A204.1 (cell line): Measurements from ENCODE around the gene XRN2.
A peak's percentile ranks its signal among the peaks of the same experiment; 100 is the strongest.

Experiments used
- FAIRE-seq: peaks from 2 replicates; lab custom pipeline; 2012; peaks lifted over from hg19 to GRCh38; lab: Jason Lieb, UNC

Gene XRN2

DNA sequence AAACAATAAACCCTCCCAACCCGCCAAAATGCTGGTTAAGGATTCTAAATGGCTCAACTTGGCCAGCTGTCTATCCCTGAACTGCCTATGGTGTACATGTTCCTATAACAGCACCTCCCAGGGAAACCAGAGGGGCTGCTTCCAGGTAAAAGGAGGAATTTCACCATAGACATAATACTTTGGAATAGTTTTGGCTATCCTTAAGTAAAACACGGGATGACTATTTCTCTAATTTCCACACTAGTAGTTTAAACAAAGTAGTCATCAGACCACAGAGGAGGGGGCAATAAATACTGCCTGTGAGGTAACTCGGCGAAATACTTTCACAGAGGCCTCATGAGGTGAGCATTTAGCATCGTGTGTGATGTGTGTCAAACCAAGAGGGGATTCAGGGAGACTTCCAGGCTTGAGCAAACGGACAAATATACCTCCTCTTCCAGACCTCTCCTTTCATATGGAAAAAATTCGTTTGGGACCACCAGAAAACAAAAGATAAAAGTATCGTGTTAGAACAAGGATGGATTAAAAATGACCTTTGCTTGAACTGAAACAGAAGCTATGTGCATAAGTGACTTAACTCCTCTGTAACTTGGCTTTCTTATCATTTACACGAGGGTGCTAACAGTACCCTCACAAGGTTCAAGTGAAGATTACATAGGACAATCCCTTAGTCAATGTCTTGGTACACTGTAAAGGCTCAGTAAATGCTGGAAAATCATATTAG is 1.0 kb upstream of the XRN2 start:
- no peak for FAIRE-seq

DNA sequence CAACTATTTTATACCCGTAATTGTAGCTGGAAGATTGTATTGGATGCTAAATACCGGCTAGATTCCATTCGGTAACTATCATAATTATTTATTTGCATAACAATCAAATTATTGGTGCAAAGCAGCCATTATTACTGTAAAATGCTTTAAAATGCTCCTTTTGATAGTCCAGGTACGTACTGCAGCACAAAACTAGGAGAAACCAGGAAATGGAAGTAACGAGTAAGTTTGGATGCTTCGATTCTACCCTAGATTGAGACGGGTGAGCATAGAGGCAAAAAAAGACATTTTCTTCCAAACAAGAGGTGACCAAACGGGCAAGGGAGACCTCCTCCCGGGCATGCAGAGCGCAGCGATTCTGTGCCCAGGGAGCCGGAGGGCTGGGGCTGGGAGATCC is 469 bp upstream of the XRN2 start:
- no peak for FAIRE-seq

DNA sequence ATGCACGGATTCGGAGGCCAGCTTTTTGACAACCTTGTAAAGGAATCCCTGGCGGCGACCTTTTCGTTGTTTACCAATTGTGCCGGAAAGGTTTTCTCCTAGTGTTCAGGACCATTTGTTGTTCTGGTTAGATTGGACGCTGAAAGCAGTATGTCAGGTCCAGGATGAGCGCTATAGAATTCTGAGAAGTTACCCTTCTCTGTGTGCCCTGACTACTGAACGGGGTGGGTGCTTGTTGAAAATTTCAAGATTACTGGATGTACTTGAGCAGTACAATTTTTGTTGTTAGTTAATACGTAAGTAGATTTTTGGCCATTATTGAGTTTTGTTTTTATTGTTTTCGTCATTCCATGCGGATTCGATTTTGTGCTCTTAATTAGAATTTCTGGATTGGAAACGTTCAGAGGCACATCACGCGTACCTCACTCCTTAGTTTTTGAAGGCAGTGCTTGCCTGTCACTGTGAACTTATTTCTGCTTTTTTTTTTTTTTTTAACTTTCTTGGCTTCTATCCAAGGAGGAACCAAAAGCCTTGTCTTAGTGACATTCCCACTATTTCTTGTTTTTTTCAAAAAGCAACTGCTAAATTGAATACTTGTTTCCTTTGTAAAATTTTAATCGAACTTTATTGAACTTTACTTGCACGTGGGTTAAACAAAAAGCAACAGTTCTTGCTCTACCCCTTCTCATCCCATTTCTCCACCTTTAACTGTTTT is 898 bp downstream of the XRN2 start:
- FAIRE-seq: no peak

DNA sequence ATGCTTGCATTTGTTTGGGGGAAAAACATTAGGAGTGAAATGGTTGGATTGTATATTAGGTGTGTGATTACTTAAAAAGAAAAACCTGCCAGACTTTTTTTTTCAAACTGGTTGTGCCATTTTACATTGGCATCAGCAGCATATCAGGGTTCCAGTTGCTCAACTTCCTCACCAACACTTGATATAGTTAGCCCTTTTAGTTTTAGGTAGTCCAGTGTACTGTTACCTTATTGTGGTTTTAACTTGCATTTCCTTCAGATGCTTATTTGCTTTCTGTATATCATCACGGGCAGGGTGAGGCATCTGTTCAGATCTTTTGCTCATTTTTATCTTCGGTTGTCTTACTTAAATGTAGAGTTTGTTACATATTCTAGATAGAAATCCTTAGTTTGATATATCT is 5.2 kb downstream of the XRN2 start:
- FAIRE-seq: no peak

DNA sequence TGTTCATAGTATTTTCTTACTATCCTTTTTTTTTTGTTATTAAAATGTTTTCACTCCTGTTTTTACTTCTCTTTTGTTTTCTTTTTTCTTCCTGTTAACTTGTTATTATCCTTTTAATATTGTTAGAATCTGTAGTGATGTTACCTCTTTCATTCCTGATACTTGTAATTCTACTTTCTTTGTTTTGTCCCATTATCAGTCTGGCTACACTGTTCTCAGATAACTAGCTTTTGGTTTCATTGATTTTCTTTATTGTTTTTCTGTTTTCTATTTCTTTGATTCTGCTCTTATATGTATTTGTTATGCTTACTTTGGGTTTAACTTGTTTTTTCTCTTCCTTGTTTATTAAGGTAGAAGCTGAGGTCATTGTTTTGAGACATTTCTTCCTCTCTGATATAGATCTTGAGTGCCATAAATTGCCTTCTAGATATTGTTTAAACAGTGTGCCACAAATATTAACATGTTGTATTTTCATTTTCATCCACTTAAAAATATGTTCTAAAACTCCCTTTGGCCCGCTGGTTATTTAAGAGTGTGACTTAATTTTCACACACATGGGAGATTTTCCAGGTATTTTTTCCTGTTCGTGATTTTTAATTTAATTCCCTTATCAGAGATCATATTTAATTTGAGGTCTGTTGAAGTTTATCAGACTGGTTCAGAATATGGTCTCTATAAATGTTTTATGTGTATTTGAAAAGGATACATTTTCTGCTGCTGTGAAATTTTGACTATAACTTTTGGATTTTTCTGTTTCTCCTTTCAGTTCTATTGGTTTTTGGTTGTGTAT is 6.7 kb downstream of the XRN2 start:
- peak; percentile 40 for FAIRE-seq

DNA sequence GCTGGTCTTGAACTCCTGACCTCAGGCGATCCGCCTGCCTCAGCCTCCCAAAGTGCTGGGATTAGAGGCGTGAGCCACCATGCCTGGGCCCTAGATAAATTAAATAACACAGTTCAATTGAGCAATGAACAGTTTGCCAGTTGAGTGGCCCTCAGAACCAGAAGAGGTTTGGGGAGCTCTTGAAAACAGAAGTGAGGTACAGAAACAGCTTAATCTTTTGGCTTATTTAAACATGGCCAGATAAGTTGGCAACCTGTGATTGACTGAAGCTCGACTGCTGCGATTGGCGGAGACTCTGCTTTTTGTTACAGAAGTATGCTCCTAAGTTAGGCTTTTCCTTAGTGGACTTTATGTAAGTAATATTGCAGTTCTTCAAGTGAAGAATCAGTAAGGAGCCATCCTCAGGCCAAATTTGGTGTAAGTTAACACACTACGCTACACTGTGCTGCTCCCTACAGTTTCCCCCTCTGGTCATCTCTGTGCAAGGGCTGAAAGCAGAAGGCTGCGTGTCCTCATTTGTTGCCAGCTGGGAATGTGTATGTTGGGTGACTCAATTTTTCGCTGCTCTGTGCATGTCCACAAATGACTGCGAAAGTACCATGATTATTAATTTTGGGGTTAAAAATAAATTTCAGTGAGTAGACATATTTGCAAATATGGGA is 9.8 kb downstream of the XRN2 start:
- FAIRE-seq: no peak

DNA sequence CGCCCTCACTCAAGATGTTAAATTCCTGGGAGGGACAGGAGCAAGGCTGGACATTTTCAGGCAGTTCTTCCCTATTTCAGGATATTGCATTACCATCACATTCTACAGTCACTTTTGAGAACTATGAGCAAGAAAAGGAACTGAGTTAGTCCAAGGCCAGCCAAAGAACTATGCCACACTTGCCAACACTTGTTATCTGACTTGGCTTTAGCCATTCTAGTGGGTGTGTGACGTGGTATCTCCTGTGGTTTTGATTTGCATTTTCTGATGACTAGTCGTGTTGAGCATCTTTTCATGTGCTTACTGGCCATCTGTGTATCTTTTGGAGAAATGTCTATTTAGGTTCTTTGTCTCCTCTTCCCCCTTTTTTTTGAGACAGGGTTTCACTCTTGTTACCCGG is 12.0 kb downstream of the XRN2 start:
- FAIRE-seq: no peak

DNA sequence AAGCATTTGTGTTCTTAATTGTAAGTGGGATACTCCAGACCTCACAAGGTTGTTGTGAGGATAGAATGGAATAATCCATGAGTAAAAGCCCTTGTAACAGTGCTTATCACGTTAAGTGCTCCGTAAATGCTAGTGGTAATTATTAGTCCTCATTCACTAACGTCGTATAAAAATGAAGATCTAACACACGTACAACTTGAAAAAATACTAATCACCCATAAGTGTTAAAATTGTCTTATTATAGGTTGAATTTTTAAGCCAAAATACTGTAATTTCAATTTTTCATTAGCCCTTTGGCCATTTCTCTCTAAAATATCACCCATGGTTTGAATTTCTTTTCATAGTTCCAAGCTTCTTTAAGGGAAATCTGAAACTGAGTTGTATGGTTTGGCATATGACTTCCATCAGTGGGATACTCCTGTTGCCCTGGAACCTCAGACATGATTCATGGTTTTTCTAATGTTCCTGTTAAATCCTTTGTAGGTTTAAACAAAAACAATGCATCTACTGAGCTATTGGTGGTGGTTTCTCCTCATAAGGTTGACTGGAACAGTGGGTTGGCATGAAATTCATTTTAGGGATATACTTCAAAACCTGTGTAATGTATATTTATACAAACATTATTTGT is 19.1 kb downstream of the XRN2 start:
- FAIRE-seq: no peak

DNA sequence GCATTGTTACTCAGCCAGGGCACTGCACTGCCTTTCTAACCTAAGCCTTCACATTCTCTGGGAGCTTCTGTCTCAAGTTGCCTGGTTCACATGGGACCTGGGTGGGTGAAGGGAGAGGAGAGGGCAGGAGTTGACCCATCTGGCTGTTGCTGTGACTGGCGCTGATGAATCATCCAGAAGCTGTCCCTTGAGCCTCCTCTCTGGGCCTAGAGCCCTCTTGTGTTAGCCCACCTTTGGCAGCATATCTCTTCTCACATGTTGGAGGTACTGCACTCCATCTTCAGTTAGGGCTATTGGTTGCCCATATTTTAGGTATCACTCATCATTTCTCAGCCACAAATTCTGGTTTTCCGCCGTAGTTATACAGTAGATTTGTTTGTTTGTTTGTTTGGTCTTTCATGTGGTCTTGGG is 19.8 kb downstream of the XRN2 start:
- no peak for FAIRE-seq

DNA sequence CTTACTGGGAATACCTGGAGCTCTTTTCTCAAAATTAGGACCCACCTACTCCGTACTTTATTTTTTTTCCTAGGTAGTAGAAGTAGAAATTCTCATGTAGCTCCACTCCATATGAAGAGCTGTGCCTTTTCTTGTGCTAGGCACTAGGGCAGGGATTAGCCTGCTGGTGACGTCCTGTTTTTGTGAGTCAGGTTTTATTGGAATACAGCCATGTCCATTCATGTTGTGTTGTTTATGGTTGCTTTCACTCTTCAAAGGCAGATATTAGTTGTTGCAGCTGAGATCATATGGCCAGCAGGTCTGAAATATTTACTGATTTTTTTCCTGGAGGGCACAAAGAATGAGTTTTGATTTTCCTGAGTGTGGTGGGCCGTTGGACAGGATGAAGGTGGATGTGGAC is 20.5 kb downstream of the XRN2 start:
- no peak for FAIRE-seq

DNA sequence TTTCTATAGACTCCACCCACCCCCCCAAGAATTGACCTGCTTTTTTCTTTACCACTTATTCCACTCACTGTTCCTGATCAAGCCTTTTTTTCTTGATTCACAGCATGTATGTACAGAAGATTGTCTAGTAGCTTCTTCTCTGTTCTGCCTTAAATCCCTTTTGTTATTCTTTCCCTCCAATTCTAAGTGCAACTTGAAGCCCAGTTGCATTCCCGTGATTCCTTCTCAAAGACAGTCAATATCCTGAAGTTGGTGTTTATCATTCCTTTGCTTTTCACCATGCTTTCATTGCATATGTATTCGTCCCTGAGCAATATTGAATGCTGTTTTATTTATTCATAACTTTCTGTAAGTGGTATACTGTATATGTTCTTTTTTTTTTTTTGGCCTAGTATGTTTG is 21.0 kb downstream of the XRN2 start:
- FAIRE-seq: no peak

DNA sequence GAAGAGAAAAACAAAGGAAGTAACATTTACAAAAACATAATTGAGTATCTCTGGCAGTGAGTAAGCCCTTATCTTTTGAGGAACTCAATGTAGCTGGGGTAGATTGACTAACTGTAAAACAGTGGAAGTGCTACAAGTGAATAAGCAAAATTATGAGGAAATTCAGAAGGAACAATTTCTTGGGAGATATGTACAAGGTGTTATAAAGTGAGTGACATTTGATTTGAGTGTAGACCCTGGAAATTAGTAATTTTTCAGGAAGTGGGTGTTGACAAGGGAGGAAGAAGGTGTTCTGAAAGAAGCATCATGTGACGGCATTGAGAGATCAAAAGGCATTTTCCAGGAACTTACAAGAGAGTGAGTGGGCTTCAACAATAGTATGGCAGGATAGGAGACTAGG is 22.2 kb downstream of the XRN2 start:
- no peak for FAIRE-seq

DNA sequence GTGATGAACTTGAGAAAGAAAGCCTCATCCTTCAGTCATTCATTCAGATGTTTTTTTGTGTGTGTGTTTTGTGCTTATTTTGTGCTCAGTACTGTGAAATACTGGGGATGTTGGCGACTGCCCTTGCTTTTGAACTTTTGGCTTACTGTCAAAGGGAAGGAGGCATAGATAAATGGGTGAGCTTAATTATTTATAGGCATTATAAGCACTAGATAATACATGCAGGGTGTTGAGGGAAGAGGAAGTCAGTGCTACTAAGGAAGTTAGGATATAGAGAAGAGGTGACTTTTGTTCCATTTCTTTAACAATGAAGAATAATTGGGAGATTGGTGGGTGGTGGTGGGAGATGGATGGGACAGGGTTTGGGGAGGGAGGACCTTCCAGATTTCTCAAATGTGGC is 23.6 kb downstream of the XRN2 start:
- FAIRE-seq: no peak

DNA sequence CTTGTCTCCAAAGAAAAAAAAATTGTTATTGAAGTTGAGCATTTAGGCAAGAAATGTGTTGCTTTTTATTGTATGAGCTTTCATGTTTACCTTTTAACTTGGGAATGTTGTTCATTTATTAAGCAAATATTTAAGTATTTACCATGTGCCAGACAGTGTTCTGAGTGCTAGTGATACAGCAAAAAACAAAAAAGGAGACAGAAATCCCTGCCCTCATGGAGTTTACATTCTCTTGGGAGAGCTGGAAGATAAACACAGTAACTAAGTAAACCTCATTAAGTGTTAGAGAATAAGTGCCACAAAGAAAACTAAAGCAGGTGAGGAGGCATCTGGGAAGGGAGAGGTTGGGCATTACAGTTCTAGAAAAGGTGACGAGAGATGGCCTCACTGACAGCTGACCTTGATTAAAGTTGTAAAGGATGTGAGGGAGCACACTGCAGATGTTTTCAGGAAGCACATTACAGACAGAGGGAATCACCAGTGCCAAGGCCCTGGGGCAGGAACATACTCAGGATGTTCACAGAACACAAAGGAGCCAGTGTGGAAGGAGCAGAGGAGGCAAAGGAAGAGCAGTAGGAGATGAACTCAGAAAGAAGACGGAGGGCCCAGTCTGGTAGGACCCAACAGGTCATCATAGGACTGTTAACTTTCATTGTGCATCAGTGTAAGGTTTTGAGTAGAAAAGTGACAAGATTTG is 33.5 kb downstream of the XRN2 start:
- FAIRE-seq: no peak

DNA sequence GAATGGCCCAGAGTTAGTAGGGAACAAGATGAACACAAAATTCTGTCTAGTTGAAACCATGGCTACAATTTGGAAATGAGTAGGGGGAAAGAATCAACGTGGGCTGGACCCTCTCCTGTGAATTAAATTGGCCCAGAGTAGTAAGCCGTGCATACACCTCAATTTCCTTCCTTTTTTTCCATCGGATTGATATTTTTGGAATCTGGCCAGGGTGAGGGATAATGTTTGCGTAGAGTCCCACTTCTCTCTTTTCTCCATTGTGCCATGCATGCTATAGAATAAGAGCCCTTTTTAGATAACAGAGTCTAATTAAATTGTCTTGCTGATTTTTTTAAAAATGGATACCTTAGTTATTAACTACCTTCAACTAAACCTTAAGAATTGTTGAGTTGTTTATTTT is 35.2 kb downstream of the XRN2 start:
- no peak for FAIRE-seq

DNA sequence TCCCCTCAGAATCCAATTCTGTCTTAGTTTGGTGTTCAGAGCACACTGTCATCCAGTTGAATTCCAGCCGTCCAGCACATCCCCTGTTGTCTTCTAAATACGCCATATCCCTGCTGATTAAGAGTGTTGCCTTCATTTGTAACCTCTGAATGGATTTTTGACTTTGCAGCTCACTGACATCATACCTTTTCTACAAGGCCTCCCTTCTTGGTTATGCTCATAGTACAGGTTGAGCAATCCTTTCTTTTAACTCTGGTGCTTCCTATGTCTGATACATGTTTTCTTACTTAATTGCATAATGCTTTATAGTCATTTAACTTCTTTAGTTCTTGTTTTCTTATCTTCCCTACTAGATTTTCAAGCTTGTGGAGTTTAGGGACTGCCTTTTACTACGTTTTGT is 36.4 kb downstream of the XRN2 start:
- FAIRE-seq: no peak

DNA sequence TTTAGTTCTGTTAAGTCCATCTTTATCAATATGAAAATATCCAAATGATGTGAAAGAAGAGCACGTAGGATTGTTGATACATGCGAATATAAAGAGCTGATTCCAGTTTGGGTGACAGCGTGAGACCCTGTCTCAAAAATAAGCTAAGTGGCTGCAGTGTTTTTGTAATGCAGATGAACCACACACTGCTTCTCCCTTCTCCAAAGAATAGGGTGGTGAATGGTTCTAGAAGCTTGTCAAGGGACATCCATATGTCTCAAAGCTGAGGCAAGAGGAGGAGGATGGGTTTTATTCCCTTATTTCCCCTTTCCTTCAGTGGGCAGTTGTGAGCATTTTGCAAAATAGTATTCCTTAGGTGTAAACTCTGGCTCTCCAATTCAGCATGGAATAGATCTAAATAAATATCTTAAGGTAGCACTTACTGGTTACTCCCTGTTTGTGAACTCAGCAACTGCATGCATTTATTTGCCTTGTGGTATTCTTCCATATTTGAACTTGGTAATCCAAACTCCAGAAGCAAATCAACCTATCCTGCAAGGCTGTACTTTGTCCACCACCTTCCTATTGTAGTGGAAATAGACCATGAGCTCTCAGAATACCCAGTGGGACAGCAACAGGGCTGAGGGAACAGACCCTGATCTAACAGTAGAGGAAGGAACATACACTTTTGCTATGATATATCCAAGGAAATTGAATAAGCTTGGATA is 38.0 kb downstream of the XRN2 start:
- FAIRE-seq: no peak

DNA sequence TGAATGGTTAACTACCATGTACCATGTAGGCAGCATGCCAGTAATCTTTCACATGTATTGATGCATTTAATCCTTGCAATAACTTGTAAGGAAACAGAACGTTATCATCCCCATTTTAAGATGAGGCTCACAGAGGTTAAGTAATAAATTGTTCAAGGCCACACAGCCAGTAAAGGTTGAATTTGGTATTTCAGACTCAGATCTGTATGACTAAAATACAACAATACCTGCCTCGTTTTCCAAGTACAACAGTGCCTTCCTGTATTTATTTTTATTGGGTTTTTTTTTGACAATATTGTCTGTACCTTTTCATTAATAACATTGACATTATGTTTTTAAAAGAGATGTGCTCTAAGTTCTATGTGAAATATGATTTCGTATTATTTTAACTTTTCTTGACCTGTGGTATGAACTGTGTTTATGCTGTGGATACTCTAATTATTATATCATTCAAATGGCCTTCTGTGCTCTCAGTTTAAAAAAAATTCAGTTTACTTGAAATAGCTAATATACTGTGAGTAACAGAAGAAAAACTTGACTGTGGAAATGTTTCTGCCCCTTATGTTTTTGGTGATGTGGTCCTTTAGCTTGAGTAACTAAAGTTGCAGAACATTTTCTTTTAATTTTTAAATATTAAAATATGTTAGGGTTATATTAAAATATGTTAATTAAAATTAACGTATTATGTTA is 39.7 kb downstream of the XRN2 start:
- FAIRE-seq: peak; percentile 9

DNA sequence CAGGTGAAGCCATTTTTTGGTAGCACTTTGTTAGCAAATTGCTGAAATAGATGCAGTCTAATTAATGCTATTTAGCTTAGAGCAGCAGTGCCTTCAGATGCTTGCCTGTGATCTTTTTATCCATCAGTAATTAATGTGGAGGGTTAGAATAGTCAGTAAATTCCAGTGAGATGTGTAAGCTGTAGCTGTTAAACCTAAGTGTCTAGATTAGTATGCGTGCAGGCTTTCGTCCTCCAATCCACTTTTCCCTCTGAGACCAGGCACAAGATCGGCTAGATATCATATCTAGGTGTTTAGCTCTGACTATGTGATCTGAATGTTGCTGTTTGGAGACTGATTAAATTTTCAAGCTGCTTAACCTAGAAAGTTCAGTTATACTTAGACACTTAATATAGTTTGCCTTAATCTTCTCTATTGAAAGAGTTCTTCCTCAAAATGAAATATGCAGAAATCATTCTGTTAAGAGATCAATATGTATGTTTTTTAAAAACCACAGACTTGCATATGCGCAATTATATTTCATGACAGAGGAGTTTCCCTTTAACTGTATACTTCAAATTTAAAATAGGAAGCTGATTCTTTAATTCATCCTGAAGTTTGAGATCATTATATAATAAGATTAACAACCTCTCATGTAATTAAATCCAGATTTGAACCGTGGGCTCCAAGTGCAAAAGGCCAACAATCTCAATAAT is 41.2 kb downstream of the XRN2 start:
- FAIRE-seq: no peak

DNA sequence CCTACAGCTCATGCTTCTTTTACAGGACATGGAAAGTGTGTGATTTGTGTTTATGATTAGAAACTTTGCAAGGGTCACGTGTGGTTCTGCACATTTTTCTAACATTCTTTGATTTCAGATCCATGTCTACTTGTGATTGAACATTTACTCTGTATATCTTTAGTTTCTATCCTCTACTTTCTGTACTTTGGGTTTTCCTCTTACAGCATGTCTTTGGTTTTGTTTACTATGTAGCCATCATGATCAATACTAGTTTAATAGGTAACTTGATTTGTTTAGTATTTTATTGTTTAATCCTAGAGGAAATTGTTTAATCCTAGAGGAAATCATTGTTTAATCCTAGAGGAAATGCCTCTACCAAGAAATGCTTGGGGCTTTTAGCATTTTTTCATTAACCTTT is 41.8 kb downstream of the XRN2 start:
- no peak for FAIRE-seq
